Tibial artery (tissue), 4 donors: ENCODE data around the gene SOWAHC.

Experiments used
- DNase-seq, 2 donors: peaks; one replicate each; pipeline ENCODE4 v3.0.0-alpha.2; 2019
- H3K27ac ChIP-seq, 2 donors: fragments of 200-600 bp; sonication (generic) in 1 of 2; 1 replicate in 1 of 2; 2 replicates in 1 of 2; pipeline ENCODE4 v1.5.1; 2018 to 2019; ENCODE audit warnings: mild to moderate bottlenecking in 1 of 2
- H3K27me3 ChIP-seq, 2 donors: fragments of 200-600 bp; sonication (generic) in 1 of 2; one replicate each; pipeline versions ENCODE4 v1.5.1 to v1.6.0; 2016 to 2019
- H3K36me3 ChIP-seq, 3 donors: fragments of 200-600 bp; sonication (generic) in 2 of 3; one replicate each; pipeline ENCODE4 v1.5.1; 2016 to 2019; ENCODE audit warnings: mild to moderate bottlenecking in 2 of 3
- H3K4me1 ChIP-seq, 4 donors: fragments of 200-600 bp; sonication (generic) in 2 of 4; 1 replicate in 3 of 4; 2 replicates in 1 of 4; pipeline ENCODE4 v1.5.1; 2016 to 2019
- H3K4me3 ChIP-seq, 2 donors: fragments of 200-600 bp; sonication (generic) in 1 of 2; 1 replicate in 1 of 2; 2 replicates in 1 of 2; pipeline ENCODE4 v1.5.1; 2018 to 2019; ENCODE audit warnings: mild to moderate bottlenecking in 2 of 2
- H3K9me3 ChIP-seq, 3 donors: fragments of 200-600 bp; sonication (generic) in 1 of 3; one replicate each; pipeline ENCODE4 v1.5.1; 2016 to 2019
- CTCF ChIP-seq, 2 experiments: fragments of 200-600 bp in 1 of 2; fragments of 450-650 bp in 1 of 2; IDR thresholded peaks; one replicate each; pipeline ENCODE4 v1.5.1; 2017 to 2019; ENCODE audit warnings: antibody characterized with exemption in 2 of 2, mild to moderate bottlenecking in 1 of 2, moderate library complexity in 1 of 2
- intact Hi-C: fragments of 100-400 bp; cut with DNase I; formaldehyde crosslinking; loops from one replicate; pipeline ENCODE4 v1.15.0; 2023; ENCODE audit warnings: low total_unique reads

Gene SOWAHC

GRCh38 chr2:109601783-109602182 is 12.4 kb upstream of the SOWAHC start:
- H3K36me3 ChIP-seq: no peaks in the 10 kb centered on the region
- no peak overlapping the region for H3K27ac ChIP-seq
- no peak overlapping the region for H3K4me3 ChIP-seq
- no peak for DNase-seq
- intact Hi-C loops: no loop called here
- no peaks in the 10 kb centered on the region for H3K27me3 ChIP-seq
- peaks cover 0 to 77% (median 17%) of the 10 kb centered on the region in 4 donors for H3K4me1 ChIP-seq
- no peaks in the 10 kb centered on the region for H3K9me3 ChIP-seq
- no peak for TF ChIP-seq CTCF (IDR thresholded peaks at IDR 0.05)

DNA sequence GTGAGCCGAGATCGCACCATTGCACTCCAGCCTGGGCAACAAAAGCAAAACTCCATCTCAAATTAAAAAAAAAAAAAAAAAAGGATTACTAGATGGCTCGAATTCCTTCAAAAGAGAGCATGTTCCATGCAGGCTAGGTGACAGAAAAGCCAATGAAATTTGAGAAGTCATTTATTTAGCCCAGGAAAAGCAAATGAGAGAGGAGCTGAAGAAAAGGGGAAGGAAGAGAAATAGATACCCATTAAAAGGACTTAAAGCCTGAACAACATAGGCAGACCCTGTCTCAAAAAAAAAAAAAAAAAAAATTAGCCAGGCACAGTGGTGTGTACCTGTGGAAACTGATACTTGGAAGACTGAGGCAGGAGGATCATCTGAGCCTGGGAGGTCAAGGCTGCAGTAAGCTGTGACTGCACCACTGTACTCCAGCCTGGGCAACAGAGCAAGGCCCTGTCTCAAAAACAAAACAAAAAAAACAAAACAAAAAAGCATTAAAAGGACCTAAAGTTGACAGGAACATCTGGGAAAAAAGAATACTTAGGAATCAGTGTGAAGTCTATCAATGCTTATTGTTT is 11.5 kb upstream of the SOWAHC start:
- H3K4me1 ChIP-seq: peaks cover 0 to 77% (median 16%) of the 10 kb centered on the region in 4 donors
- no peaks in the 10 kb centered on the region for H3K27me3 ChIP-seq
- no peaks in the 10 kb centered on the region for H3K9me3 ChIP-seq
- no peak for DNase-seq
- intact Hi-C loops: no loop called here
- H3K27ac ChIP-seq: no peak overlapping the region
- H3K4me3 ChIP-seq: no peak overlapping the region
- TF ChIP-seq CTCF (IDR thresholded peaks at IDR 0.05): no peak
- no peaks in the 10 kb centered on the region for H3K36me3 ChIP-seq

DNA sequence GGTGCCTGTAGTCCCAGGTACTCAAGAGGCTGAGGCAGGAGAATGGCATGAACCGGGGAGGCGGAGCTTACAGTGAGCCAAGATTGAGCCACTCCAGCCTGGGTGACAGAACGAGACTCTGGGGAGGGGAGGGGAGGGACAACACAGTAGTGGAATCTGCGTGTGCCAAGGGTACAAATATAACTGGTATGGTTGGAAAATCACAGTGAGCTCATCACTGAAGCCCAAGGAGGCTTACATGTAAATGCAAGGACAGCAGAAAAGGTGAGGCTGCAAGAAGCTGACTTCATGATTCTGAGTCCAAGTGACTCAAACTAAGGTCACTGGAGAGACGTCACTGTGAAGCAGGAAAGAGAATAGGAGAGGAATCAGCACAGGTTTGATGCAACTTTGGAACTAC is 9.6 kb upstream of the SOWAHC start:
- no peak overlapping the region for H3K4me3 ChIP-seq
- no peaks in the 10 kb centered on the region for H3K27me3 ChIP-seq
- no peak for DNase-seq
- no peaks in the 10 kb centered on the region for H3K9me3 ChIP-seq
- no peak for TF ChIP-seq CTCF (IDR thresholded peaks at IDR 0.05)
- peaks cover 0 to 83% (median 15%) of the 10 kb centered on the region in 4 donors for H3K4me1 ChIP-seq
- no peaks in the 10 kb centered on the region for H3K36me3 ChIP-seq
- no peak overlapping the region for H3K27ac ChIP-seq
- intact Hi-C loops: no loop called here

GRCh38 chr2:109607766-109608165 is 6.4 kb upstream of the SOWAHC start:
- no peak for TF ChIP-seq CTCF (IDR thresholded peaks at IDR 0.05)
- H3K36me3 ChIP-seq: no peaks in the 10 kb centered on the region
- peak overlapping the region; percentile 48 to 96 for H3K27ac ChIP-seq
- H3K4me3 ChIP-seq: no peak overlapping the region
- no peaks in the 10 kb centered on the region for H3K9me3 ChIP-seq
- no peaks in the 10 kb centered on the region for H3K27me3 ChIP-seq
- H3K4me1 ChIP-seq: peaks cover 0 to 84% (median 27%) of the 10 kb centered on the region in 4 donors
- DNase-seq: no peak
- intact Hi-C loops: no loop called here

GRCh38 chr2:109609352-109610024 is 4.7 kb upstream of the SOWAHC start:
- no peaks in the 10 kb centered on the region for H3K36me3 ChIP-seq
- TF ChIP-seq CTCF (IDR thresholded peaks at IDR 0.05): no peak
- DNase-seq: no peak
- H3K27ac ChIP-seq: peak overlapping the region; percentile 48 to 96
- peak overlapping the region; percentile 15 to 29 for H3K4me3 ChIP-seq
- H3K9me3 ChIP-seq: no peaks in the 10 kb centered on the region
- intact Hi-C loops: loop anchor here (10.0 kb wide), 1 partner anchor 85 kb away; no protein-coding TSS in a partner anchor
- no peaks in the 10 kb centered on the region for H3K27me3 ChIP-seq
- peaks cover 0 to 82% (median 27%) of the 10 kb centered on the region in 4 donors for H3K4me1 ChIP-seq
